ENCODE data around the gene CSNK1D.

Gene CSNK1D

DNA sequence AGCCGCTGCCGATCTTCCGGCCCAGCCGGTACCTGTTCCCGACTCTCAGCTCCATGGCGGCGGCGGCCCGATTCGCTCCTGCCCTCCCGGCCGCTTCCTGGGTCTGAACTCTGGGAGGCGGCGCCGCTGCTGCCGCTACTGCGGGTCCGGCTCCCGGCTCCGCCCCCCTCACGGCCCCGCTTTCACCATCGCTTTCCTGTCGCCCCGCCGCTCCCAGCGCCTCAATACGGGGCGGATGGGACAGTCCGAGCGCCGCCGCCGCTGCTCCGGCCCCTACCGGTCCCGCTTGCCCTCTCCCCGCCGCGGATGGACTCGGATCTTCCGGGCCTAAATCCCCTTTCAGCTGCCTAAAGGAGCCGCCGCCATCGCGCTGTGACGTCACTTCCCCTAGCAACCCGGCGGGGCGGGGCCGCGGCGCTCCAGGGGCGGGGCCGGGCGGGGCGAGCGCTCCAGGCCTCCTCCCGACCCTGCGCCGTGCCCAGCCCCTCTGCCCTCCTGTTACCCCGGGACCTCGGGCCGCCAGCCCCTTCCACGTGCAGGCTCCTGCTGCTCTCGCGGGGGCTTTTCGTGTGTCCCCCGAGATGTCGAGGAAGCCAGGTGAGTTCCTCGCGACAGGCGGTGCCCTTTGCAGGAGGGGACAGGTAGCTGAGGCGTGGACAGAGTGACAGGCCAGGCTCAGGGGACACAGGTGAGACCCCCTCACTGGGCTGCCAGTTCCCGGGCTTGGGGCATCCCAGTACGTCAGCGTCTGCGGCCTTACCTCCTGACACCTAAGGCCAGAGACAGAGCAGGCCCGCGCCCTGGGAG is at the start of gene CSNK1D:
TSS of gene CSNK1D (minus strand) at position 374 of the 807 bp plus-strand sequence. CDS start at position 55, 319 bp downstream.
- DNase-seq: peak; percentile 80

DNA sequence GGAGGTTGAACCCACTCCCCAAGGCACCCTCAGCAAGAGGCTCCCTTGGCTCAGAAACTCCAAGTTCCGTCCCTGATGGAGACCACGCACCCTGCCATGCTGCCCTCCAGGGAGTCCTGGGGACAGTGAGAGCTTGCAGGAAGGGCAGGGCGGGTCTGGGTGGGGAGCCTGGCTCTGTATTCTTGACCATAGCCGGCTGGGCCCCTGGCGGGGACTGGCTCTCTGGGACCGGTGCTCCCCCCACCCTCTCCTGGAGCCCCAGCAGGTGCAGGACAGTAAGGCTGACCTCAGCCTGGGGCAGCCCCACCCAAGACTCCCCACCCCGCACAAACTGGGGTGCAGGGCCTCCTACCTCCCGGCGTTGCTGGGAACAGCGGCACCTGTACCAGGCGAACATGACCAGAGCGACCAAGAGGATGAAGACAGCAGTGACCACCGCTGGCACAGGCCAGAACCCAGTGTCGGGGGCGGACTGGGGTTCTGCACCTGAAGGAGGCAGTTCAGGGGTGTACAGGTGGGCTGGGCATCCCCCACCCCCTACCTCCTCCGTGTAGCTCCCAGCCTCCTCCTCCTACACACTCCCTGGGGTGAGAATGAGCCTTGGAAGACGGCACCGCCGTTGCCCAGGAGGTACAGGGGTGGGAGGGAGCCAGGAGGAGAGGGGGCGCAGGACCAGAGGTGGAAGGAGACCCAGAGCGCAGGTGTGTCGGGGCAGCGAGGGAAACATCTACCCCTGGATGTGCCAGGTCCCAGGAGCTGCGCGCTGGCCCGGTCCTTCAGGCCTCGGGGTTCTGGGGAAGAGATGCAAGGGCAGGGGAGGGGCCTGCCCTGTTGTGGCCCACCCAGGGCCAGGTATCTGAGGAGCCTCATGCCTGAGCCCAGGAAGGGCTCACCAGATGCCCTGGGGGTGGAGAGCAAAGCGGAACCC is 49.3 kb upstream of the CSNK1D start:
- no peak for DNase-seq

DNA sequence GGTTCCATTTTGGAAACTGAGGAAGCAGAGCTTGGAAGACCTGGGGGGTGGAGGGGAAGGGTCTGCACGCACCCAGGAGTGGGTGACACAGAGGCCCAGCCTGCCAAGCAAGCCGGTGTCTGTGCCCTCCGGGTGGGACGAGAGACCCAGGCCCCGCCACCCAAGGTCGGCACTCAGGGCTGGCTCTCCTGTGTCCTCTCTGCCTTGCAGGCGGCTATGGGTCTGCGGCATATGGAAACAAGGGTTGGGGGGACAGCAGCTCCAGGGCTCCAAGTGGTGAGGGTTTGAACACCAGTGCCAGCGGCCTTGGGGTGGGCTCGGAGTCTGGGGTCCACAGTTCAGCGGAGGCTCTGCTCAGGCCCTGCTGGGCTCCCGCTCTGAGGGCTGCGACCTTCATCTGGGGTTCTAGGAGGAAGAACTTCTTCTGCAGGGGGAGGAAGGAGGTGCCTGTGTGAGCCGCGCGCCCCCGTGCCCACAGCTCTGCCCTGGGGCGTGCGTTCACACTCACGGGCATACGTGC is 48.5 kb upstream of the CSNK1D start:
- DNase-seq: no peak

DNA sequence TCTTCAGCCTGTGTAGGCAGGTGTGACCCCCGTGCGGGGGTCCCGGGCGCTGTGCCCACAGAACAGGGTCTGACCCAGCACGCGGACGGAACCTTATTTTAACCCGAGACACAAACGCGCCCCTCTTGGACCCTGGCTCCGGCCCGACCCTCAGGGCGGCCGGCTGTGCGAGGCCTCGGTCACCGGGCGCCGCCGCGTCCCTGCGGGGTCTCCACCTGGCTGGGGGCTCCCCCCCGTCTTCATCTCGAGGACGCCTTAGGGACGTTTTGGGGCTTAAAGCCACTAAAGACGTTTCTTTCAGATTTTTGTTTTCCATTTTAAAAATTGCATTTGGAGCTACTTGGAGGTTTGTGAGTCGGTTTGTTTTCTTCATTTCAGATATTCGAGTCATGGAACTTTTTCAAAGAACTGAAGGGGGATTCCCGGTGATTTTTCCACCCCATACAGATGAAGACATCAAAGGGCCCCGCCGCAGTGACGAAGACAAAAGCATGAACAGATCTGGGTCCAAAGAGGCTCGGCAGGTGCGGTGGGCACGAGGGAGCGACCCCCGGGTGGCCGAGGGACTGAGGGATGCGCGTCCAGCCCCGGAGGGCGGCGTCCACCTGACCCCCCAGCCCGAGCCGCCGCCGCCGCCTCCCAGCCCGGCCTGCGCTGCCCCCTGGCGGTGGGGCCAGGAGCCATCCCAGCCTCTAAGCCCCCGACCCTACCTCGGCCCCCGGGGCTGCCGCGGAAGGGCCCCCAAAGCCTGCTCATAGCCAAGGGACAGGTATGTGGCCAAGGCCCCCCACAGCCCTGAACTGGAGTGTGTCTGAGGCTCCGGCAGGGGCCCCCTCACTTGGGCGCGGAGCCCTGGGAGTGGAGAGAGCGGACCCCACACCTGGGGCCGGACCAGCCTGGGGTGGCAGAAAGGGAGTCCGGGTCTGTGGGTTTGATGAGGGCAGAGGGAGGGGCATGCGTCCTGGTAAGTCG is 47.7 kb upstream of the CSNK1D start:
- DNase-seq: no peak

DNA sequence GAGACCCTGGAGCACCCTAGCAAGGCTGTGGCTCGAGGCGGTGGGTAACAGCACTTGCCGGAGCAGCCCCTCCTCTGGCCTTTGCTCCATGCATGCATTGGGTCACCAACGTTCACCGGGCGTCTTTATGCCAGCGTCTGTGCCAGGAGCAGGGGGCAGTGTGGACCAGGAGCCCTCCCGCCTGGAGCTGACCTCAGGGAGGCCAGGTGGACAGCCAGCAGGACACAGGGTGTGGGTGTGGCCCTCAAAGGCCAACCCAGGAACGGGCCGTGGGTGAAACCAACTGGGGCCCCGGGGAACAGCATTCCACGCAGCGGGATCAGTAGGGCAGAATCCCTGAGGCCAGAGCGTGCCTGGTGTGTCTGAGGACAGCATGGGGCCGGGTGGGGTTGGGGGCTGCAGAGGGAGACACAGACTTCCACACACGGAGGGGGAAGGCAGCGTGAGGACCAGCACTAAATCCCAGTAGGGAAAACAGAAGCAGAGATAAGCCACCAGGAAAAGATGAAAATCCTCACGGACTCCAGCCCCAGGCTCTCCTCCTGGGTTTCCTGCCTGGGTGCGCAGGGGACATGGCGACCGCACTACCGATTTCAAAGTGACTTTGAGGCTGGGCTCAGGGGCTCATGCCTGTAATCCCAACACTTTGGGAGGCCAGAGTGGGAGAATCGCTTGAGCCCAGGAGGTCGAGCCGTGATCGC is 46.8 kb upstream of the CSNK1D start:
- no peak for DNase-seq

DNA sequence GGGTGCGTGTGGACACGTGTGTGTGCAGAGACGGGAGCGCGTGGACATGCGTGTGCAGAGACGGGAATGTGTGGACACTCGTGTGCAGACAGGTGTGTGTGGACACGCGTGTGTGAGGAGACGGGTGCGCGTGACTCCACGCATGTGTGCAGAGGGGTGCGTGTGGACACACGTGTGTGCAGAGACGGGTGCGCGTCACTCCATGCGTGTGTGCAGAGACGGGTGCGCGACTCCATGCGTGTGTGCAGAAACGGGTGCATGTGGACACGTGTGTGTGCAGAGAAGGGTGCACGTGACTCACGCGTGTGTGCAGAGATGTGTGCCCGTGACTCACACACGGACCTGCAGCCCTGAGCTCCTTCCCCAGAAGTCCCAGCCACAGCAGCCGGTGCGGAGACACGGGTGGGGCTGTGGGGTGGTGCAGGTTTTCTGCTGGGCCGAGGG is 46.1 kb upstream of the CSNK1D start:
- no peak for DNase-seq

DNA sequence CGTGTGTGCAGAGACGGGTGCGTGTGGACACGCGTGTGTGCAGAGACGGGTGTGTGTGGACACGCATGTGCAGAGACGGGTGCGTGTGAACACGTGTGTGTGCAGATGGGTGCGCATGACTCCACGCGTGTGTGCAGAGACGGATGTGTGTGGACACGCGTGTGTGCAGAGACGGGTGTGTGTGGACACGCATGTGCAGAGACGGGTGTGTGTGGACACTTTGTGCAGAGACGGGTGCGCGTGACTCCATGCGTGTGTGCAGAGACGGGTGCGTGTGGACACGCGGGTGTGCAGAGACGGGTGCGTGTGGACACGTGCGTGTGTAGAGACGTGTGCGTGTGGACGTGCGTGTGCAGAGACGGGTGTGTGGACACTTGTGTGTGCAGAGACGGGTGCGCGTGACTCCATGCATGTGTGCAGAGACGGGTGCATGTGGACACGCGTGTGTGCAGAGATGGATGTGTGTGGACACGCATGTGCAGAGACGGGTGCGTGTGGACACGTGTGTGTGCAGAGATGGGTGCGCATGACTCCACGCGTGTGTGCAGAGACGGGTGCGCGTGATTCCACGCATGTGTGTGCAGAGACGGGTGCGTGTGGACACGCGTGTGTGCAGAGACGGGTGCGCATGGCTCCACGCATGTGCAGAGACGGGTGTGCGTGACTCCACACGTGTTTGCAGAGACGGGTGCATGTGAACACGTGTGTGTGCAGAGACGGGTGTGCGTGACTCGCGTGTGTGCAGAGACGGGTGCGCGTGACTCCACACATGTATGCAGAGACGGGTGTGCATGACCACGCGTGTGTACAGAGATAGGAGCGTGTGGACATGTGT is 45.5 kb upstream of the CSNK1D start:
- no peak for DNase-seq

DNA sequence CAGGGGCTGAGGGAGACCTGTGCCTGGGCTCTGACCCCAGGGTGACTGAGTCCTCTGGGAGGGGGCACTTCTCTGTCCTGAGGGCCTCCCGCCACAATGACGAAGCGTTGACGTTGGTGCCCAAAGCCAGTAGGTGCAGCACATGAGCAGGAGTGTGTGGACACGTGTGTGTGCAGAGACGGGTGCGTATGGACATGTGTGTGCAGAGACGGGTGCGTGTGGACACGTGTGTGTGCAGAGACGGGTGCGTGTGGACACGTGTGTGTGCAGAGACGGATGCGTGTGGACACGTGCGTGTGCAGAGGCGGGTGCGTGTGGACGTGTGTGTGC is 44.6 kb upstream of the CSNK1D start:
- no peak for DNase-seq

DNA sequence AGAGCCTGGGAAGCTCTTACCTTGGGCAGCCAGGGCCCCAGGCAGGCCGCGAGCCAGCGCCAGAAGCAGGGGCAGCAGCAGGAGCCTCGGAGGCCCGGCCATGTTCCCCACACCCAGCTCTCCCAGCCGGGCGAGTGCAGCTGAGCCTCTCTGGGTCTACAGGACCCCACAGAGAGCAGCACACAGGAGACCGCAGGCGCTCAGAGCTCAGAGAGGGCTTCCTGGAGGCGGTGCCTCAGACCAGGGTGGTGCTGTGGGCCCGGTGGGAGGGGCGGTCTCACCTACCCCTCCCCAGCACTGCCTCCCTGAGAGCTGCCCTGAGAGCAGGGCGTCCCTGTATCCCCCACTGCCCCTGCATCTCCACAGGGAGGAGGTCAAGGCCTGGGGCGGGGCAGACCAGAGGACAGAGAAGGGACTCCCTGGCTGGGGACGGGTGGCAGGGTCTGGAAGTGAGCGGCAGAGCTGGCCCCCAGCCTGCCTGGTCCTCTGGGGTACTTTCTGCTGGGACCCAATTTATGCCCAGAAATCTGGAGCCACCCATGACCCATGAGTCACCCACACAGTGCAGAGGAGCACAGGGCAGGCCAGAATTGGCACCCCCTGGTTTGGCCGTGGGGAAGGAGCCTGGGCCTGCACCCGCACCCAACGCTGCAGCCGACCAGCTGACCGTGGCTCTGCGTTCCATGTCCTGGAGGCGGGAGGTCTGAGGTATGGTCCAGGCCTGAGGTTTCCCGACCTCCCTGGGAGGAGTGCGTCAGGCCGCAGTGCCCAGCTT is 44.1 kb upstream of the CSNK1D start, which contains the start of gene CD7:
TSS of gene CD7 (minus strand) at position 215 of the 775 bp plus-strand sequence. CDS start at position 102, 113 bp downstream.
- DNase-seq: no peak

DNA sequence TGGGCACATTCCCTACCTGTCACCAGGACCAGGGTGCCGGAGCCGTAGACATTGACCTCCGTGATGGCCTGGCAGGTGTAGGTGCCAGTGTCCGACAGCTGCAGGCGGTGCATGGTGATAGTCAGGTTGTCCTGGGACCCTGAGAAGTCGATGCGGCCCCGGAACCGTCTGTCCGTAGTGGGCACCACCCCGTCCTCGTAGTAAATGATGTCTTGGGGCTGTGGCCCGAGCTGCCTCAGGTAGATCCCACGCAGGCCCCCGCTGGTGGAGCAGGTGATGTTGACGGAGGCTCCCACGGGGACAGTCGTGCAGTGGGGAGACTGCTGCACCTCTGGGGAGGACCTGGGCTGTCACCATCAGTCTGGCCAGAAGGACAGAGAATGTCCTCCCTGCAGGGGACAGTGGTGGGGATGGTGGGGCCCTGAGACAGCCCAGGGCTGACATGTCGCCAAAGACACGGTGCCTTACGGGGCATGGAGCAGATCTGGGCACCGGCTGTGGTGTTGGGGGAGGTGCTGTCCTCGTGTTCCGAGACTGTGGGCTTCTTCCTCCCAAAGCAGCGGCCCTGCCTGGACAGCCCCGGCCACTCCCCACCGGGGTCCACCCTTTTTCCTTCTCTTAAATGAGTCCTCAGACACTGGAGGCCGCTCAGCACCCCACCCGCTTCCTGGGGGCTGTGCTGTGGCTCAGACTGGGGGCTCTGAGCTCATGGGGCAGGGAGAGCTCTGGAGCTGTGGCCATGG is 43.3 kb upstream of the CSNK1D start:
- DNase-seq: no peak

DNA sequence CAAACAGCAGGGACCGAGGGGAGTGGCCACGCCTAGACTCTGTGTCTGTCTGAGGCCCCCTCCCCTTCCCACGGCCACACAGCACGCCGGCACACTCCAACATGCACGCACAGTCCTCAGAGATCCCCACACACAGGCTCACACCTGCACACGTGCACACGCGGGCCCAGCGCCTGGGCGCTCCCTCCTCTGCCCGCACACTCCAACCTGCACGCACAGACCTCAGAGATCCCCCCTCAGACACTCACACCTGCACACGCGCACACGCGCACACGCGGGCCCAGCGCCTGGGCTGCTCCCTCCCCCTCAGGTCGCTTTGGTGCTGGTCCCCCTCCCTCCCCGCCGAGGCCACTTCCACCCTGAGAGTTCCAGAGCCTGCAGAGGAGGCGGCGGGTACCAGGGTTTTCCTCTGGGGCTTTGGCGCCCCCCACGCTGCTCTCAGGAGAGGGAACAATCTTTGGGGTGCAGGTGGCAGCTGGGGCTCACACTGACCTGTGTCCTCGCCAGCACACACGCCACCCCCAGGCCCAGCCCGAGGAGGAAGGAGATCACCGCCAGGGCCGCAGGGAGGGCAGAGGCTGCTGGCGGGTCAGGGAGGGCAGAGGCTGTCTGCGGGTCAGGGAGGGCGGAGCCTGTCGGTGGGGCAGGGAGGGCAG is 42.3 kb upstream of the CSNK1D start:
- DNase-seq: no peak

DNA sequence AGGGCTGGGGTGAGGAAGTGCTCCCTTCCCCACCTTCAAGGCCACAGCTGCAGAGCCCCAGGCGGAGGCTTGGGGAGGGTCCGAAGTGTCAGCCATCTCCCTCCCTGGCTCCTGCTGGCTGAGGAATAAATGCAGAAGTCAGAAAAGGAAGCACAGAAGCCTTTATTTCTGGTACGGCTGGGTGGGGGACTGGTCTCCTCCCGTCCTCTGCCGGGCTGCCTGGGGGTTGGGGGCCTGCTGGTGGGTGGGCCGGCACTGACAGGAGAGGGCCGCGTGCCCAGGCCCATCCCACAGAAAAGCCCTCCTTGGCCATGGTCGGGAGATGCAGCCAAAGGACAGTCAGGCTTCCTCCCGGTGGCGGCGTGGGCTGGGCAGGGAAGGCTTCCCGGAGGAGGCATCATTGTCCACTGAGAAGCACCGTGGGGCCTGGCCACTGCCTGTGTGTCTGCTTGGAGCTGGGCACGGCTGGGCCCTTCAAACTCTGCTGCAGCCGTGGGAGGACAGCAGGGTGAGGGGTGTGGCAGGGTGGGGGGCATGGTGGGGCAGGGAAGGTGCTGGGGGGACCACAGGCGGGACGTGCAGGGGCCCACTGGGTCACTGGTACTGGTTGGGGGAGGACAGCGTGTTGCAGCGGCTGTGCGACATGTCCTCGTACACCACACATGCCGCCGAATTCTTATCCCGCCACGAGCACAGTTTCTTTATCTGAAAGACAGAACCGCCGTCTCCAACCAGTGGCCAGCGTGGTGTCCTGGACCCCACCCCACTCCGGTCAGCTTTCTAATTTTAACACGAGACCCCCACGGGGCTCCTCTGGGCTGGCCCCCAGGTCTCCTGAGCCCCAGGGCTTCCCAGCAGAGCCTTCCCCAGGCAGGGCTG is 41.5 kb upstream of the CSNK1D start:
- DNase-seq: no peak

DNA sequence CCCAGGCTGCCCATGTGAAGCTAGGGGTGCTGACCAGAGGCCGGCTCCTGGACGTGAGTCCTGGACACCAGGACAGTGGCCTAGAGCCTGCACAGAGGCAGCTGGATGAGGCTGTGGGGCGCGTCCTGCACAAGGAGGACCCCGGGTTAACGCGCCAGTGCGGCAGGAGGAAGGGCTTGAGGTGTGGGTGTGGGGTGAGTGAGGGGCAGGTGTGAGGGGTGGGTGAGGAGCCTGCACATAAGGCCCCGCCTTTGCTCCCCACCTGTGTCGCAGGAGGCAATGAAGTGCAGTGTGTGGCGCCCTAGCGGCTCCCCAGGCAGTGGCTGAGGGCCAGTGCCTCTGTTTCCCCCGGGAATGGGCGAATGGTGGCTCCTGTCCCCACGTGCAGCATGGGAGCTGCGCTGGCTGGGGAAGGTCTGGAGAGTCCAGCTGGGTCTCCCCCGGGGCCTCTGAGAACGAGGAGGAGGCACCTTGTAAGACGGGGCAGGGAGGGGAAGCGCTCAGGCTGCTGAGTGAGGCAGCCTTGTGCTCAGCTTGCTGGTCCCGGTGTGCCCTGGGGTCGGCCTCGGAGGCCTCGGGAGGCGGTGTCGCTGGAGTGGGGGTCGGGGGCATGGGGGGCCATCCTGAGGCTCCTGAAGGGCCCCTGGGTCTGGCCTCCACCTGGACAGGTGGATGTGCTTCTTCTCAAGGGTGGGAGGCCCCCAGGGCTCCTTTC is 40.7 kb upstream of the CSNK1D start:
- no peak for DNase-seq

DNA sequence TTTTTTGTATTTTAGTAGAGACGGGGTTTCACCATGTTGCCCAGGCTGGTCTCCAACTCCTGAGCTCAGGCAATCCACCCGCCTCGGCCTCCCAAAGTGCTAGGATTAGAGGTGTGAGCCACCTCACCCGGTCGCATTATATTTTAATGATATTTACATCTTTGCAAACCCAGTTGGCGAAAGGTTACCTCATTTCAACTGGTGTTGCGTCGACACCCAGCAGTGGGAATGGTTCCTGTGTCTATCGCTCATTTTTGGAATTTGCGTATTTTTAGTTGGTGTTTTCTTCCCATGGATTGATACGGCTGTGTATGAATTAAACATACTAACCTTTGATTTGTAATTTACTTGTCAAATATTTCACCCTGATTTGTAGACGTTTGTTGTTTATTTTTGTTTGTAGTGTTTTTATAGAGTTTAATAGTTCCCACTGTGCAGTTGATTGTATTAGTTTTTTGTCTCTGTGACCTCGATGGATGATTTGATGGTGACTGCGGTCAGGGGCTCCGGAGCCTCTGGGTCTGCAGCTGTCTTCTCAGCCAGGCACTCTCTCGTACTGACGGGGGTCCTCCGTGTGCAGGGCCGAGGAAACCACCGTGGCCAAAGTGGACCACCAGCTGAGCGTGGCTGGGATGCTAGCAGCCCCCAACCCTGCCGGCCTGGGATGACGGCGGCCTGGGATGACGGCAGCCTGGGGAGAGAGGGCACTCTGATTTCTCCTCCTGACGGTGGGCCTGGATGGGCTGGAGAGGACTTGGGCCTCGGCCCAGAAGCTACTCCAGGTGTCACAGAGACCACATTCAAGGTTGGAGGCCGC is 39.9 kb upstream of the CSNK1D start:
- no peak for DNase-seq

DNA sequence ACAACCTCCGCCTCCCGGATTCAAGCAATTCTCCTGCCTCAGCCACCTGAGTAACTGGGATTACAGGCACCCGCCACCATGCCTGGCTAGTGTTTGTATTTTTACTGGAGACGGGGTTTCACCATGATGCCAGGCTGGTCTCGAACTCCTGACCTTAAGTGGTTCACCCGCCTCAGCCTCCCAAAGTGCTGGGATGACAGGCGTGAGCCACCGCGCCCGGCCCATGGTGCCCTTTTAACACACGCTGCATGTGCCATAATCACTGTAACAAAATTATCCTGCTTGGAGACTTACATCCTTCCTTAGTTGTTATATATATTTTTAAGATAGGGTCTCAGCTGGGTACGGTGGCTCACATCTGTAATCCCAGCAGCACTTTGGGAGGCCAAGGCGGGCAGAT is 38.5 kb upstream of the CSNK1D start:
- DNase-seq: no peak

DNA sequence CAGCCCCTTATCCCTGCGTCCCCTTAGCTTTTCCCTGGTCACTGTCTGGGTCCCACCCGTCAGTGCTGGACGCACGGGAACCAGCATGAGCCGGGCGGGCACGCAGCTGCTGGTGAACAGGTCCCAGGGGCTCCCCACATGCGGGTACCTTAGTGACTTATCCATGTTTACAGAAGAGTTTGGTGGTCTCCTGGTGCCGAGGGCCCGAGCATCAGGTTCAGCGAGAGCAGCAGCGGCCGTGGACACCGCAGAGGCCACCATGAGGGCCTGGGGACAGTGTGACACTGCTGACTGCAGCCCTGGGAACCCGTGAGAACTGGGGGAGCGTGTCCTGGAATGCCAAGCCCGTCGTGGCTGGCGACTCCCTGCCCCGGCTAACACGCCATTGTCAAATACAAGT is 37.4 kb upstream of the CSNK1D start:
- no peak for DNase-seq

Data from NCI-H526 treated with DMSO at 0.1 percent for 48 hours (cell line).